NB4 (cell line): ENCODE data around the gene GNAT3.

ENCODE experiments used
- CTCF ChIP-seq: IDR thresholded peaks from one replicate; pipeline ENCODE4 v1.5.1; 2012; ENCODE audit warnings: low read depth, low read length
- MAX ChIP-seq: IDR thresholded peaks from 2 replicates; pipeline ENCODE4 v1.6.1; 2011; ENCODE audit warnings: low read depth, low read length
- MYC ChIP-seq: IDR thresholded peaks from 2 replicates; pipeline ENCODE4 v1.6.1; 2011; ENCODE audit warnings: low read depth, low read length
- POLR2A ChIP-seq: IDR thresholded peaks from 2 replicates; pipeline ENCODE4 v1.6.1; 2011; ENCODE audit warnings: mild to moderate bottlenecking; ENCODE audit not compliant: insufficient read length; ENCODE audit errors: extremely low read depth

- TF ChIP-seq POLR2A (no peak), CTCF (no peak), MAX (no peak), MYC (no peak)
Observed at GRCh38 chr7:80530136-80530535, 18.3 kb upstream of the GNAT3 start.
